ENCODE results near the gene INAFM2. TPM values are rescaled to one million over a fixed set of nuclear protein-coding genes. Genes with fewer than 3 reads are reported as not detected.

INAFM2 gene
- total and polyA plus RNA-seq, 2 of the 4 experiments (the other 2 are of a cell fraction): 10.4 to 14.0 TPM

DNA sequence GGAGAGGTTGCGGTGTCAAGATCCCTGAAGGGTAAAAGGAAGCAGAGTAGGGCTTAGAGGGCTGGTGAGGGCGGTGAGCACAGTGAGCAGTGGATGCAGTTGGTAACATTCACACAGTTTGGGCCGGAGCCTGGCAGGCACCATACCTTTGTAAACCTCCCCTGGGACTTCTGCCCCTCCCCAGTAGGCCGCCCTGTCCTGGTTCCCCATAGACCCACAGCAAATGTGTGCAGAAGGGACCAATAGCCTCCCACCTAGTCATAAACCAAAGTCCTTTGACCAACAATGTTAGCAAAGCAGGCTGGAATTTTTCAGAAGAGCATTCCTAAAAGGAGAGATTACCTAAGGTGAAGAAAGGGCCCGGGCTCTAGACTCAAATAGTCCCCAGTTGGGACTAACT, 25.7 kb downstream of the INAFM2 start:
- intact Hi-C loops (cut with micrococcal nuclease): no loop called here
- no peak overlapping the region for H2BK20ac ChIP-seq (ENCODE audit: low read depth, low read length)
- POLR2A ChIA-PET (ENCODE audit: unreplicated experiment): no interaction called here
- no peak overlapping the region for H3K4me3 ChIP-seq (ENCODE audit: insufficient read depth, low read depth, low read length)
- peaks cover 16% of the 10 kb centered on the region for H3K27me3 ChIP-seq (ENCODE audit: control insufficient read depth, insufficient read depth, low read length)
- in situ Hi-C loops (cut with MboI; ENCODE audit: low sequenced_read_pairs): no loop called here
- H2BK5ac ChIP-seq (ENCODE audit: low read depth, low read length, poor library complexity, severe bottlenecking): no peak overlapping the region
- no peaks in the 10 kb centered on the region for H4K20me1 ChIP-seq (ENCODE audit: insufficient read depth, low read length)
- no peak overlapping the region for H3K9ac ChIP-seq (ENCODE audit: low read depth, low read length)
- no peak overlapping the region for H2BK15ac ChIP-seq (ENCODE audit: low read depth, low read length)
- no peaks in the 10 kb centered on the region for H3K36me3 ChIP-seq (ENCODE audit: control insufficient read depth, insufficient read depth, low read length)
- DNase-seq: no peak
- H3K4me2 ChIP-seq (ENCODE audit: low read depth, low read length): no peak overlapping the region
- no peak overlapping the region for H3K56ac ChIP-seq (ENCODE audit: extremely low read depth, insufficient read depth, low read length)
- peaks cover under 1% of the 10 kb centered on the region; the same call in 1 of the 2 replicates for H3K9me1 ChIP-seq (ENCODE audit: insufficient read depth, low read length)
- TF ChIP-seq SMC3 (IDR thresholded peaks at IDR 0.05; ENCODE audit: low read depth, low read length) (no peak), RAD21 (IDR thresholded peaks at IDR 0.05; ENCODE audit: low read length) (no peak), FOS (IDR thresholded peaks at IDR 0.05; ENCODE audit: low read depth, low read length) (no peak), MAZ (IDR thresholded peaks at IDR 0.05; ENCODE audit: borderline replicate concordance, low read depth, low read length) (no peak), MAFK (IDR thresholded peaks at IDR 0.05; ENCODE audit: low read depth, low read length) (no peak), RCOR1 (IDR thresholded peaks at IDR 0.05; ENCODE audit: insufficient replicate concordance, low read length) (no peak), CHD1 (IDR thresholded peaks at IDR 0.05; ENCODE audit: low read depth, low read length) (no peak), BHLHE40 (IDR thresholded peaks at IDR 0.05; ENCODE audit: low read depth, low read length) (no peak), MXI1 (IDR thresholded peaks at IDR 0.05; ENCODE audit: borderline replicate concordance, low read depth, low read length) (no peak), RFX5 (IDR thresholded peaks at IDR 0.05; ENCODE audit: low read depth, low read length) (no peak), CEBPB (IDR thresholded peaks at IDR 0.05; ENCODE audit: low read depth, low read length) (no peak), NFE2L2 (IDR thresholded peaks at IDR 0.05; ENCODE audit: low read depth, low read length) (no peak), POLR2A (IDR thresholded peaks at IDR 0.05; ENCODE audit: low read depth, low read length) (no peak)
- TF ChIP-seq, protein P1, sequence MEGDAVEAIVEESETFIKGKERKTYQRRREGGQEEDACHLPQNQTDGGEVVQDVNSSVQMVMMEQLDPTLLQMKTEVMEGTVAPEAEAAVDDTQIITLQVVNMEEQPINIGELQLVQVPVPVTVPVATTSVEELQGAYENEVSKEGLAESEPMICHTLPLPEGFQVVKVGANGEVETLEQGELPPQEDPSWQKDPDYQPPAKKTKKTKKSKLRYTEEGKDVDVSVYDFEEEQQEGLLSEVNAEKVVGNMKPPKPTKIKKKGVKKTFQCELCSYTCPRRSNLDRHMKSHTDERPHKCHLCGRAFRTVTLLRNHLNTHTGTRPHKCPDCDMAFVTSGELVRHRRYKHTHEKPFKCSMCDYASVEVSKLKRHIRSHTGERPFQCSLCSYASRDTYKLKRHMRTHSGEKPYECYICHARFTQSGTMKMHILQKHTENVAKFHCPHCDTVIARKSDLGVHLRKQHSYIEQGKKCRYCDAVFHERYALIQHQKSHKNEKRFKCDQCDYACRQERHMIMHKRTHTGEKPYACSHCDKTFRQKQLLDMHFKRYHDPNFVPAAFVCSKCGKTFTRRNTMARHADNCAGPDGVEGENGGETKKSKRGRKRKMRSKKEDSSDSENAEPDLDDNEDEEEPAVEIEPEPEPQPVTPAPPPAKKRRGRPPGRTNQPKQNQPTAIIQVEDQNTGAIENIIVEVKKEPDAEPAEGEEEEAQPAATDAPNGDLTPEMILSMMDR (conservative IDR thresholded peaks at IDR 0.05; ENCODE audit: low read depth, low read length): no peak
- TF ChIP-seq, protein P2, sequence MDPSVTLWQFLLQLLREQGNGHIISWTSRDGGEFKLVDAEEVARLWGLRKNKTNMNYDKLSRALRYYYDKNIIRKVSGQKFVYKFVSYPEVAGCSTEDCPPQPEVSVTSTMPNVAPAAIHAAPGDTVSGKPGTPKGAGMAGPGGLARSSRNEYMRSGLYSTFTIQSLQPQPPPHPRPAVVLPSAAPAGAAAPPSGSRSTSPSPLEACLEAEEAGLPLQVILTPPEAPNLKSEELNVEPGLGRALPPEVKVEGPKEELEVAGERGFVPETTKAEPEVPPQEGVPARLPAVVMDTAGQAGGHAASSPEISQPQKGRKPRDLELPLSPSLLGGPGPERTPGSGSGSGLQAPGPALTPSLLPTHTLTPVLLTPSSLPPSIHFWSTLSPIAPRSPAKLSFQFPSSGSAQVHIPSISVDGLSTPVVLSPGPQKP (IDR thresholded peaks at IDR 0.05; ENCODE audit: borderline replicate concordance, low read depth, low read length): no peak
- no peak overlapping the region for H3K4ac ChIP-seq (ENCODE audit: low read depth, low read length)
- no peak overlapping the region for H3K27ac ChIP-seq (ENCODE audit: insufficient read depth, low read length)
- H4K5ac ChIP-seq (ENCODE audit: low read depth, low read length): no peak overlapping the region
- H2BK120ac ChIP-seq (ENCODE audit: low read depth, low read length): no peak overlapping the region
- dilution Hi-C loops (cut with HindIII; ENCODE audit: low sequenced_read_pairs, unreplicated experiment): no loop called here
- H2AFZ ChIP-seq (replicated peaks; ENCODE audit: low read length, poor library complexity): peak overlapping the region; percentile 14
- no peak overlapping the region for H2AK9ac ChIP-seq (replicated peaks; ENCODE audit: low read depth, low read length, poor library complexity)
- H3K14ac ChIP-seq (replicated peaks; ENCODE audit: low read depth, low read length): no peak overlapping the region
- ATAC-seq (ENCODE audit: low read depth): no peak
- H3K4me1 ChIP-seq (ENCODE audit: control insufficient read depth, insufficient read depth, low read length): peaks cover 6% of the 10 kb centered on the region
- no peak overlapping the region for H4K91ac ChIP-seq (ENCODE audit: insufficient read depth, low read depth, low read length)
- WGBS, 2 experiments (ENCODE audit: extremely low coverage in 2 of 2, insufficient read length in 1 of 2): no CpG with 5 or more reads among the region's 5 CpGs
- no peaks in the 10 kb centered on the region for H3K9me3 ChIP-seq (ENCODE audit: control insufficient read depth, insufficient read depth, low read length)
- CTCF ChIA-PET: no interaction called here
- no peaks in the 10 kb centered on the region for H3K79me1 ChIP-seq (ENCODE audit: low read depth in 1 of 2, low read length in 2 of 2)
- no peak overlapping the region for H4K8ac ChIP-seq (ENCODE audit: low read depth in 2 of 2, low read length in 2 of 2)
- no peak overlapping the region for H3K23ac ChIP-seq (ENCODE audit: low read depth, low read length)
- H3K18ac ChIP-seq (ENCODE audit: low read depth, low read length): no peak overlapping the region
- no TSS peak for BruUV-seq (replicated peaks)
- H2AK5ac ChIP-seq (ENCODE audit: low read depth, low read length): no peak overlapping the region
